Left ventricle myocardium inferior (tissue), 1 donor: ENCODE data around the gene PAX5. TPM values are rescaled to one million over a fixed set of nuclear protein-coding genes. Genes with fewer than 3 reads are reported as not detected.
A peak's percentile ranks its signal among the peaks of the same experiment; 100 is the strongest.

Source experiments
- DNase-seq: peaks from one replicate; pipeline ENCODE4 v3.0.0-alpha.2; 2020
- H3K27ac ChIP-seq: fragments of 200-600 bp; replicated peaks from 2 replicates; pipeline ENCODE4 v1.8.0; 2021
- H3K27me3 ChIP-seq: fragments of 200-600 bp; 2 replicates; pipeline ENCODE4 v1.8.0; 2021; ENCODE audit warnings: low read depth
- H3K36me3 ChIP-seq: fragments of 200-600 bp; 2 replicates; pipeline ENCODE4 v1.8.0; 2021
- H3K4me1 ChIP-seq: fragments of 200-600 bp; 2 replicates; pipeline ENCODE4 v1.8.0; 2021
- H3K4me3 ChIP-seq: fragments of 200-600 bp; 2 replicates; pipeline ENCODE4 v1.8.0; 2021; ENCODE audit warnings: mild to moderate bottlenecking, moderate library complexity
- H3K9me3 ChIP-seq: fragments of 200-600 bp; replicated peaks from 2 replicates; pipeline ENCODE4 v1.8.0; 2021
- CTCF ChIP-seq: fragments of 200-600 bp; IDR thresholded peaks from 2 replicates; pipeline ENCODE4 v1.8.0; 2021; ENCODE audit warnings: antibody characterized with exemption, mild to moderate bottlenecking, borderline replicate concordance
- intact Hi-C: fragments of 100-400 bp; cut with micrococcal nuclease; formaldehyde crosslinking; loops from one replicate; pipeline ENCODE4 v1.11.0; 2022
- total RNA-seq: library from RNA; stranded (reverse); fragmentation: NEBNext Ultra II Directional; extraction: Animal tissue kit (Norgen Biotek cat#: 25700); gene quantifications from one replicate; pipeline ENCODE4 v1.2.1, GENCODE V29; 2021
- donor health status: DM: no; HTN: yes; CAD: no; lungs with severe emphysema.

PAX5 gene
- total RNA-seq, 1 donor from 2014 or later = not detected

DNA sequence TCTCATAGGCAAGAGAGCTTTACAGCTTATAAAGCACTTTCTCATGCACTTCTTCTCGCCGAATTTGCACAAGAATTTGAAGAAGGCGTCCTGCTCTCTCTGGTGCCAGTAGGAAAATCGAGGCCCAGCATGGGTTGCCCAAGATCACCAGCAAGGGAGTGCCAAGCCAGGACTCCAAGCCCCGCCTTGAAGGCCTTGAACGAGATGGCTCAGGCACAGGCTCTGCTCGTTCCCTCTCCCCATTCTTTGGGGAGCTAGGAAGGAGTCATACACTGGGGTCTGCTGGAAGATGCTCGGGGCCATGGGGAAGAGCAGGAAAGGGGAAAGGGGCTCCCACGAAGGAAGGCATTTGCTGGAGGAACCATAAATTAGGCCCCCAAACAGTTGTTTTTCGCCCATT, 46.7 kb downstream of the PAX5 start:
- H3K4me3 ChIP-seq = no peak overlapping the region
- peaks cover 17% of the 10 kb centered on the region for H3K9me3 ChIP-seq
- no peak overlapping the region for H3K27ac ChIP-seq
- peaks cover 13% of the 10 kb centered on the region for H3K4me1 ChIP-seq
- TF ChIP-seq CTCF = no peak
- intact Hi-C loops = no loop called here
- H3K36me3 ChIP-seq = no peaks in the 10 kb centered on the region
- peaks cover 100% of the 10 kb centered on the region for H3K27me3 ChIP-seq
- DNase-seq = no peak

- H3K36me3 ChIP-seq = no peaks in the 10 kb centered on the region
- TF ChIP-seq CTCF = no peak
- DNase-seq = no peak
- H3K9me3 ChIP-seq = peaks cover 16% of the 10 kb centered on the region
- peaks cover 100% of the 10 kb centered on the region for H3K27me3 ChIP-seq
- intact Hi-C loops = no loop called here
- H3K4me1 ChIP-seq = peaks cover 13% of the 10 kb centered on the region
- peak overlapping the region; percentile 45 for H3K4me3 ChIP-seq
- H3K27ac ChIP-seq = no peak overlapping the region
These were observed 47.3 kb downstream of the PAX5 start for GRCh38 chr9:36986468-36987408.

DNA sequence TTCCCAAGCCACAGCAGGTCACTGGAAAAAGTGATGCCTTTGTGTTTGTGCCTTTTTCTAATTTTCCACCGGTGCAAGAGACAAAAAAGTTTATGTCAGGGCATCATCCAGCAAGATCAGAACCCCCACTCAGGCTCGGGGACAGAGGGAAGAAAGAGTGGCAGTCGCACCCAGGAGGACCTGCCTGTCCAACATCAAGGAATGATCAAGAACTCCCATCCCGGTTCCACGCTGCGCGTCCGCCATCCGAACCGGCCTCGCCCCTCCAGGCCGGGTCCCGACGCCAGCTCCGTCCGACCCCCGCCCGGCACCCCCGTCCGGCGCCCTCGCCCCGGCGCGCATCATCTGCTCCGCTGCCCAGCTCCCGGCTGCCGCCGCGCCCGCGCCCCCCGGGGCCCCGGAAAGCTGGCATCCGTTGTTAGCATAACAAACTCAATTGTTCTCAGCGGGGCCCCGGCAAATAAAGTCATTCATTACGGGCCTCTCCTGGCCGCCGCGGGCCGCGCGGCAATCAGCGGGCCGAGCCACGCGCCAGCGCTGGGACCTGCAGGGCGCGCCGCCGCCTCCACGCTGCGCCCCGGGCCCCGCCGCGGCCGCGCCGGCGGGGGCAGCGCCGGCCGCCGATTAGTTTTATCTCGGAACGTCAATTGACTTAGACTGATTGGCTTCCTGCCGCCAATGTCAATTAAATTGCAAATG, 48.1 kb downstream of the PAX5 start:
- Histone ChIP-seq H3K36me3 (no peaks in the 10 kb centered on the region), H3K27me3 (peaks cover 100% of the 10 kb centered on the region), H3K4me1 (peaks cover 13% of the 10 kb centered on the region), H3K9me3 (peaks cover 7% of the 10 kb centered on the region), H3K4me3 (peak overlapping the region; percentile 45), H3K27ac (no peak overlapping the region)
- no peak for DNase-seq
- no peak for TF ChIP-seq CTCF
- intact Hi-C loops = no loop called here

- no peak for DNase-seq
- intact Hi-C loops = no loop called here
- peaks cover 13% of the 10 kb centered on the region for H3K4me1 ChIP-seq
- no peak for TF ChIP-seq CTCF
- H3K4me3 ChIP-seq = no peak overlapping the region
- no peaks in the 10 kb centered on the region for H3K36me3 ChIP-seq
- H3K9me3 ChIP-seq = peaks cover under 1% of the 10 kb centered on the region
- H3K27me3 ChIP-seq = peaks cover 100% of the 10 kb centered on the region
- H3K27ac ChIP-seq = no peak overlapping the region
These were observed 48.9 kb downstream of the PAX5 start for GRCh38 chr9:36985061-36985768.
